Stomach smooth muscle (tissue), 2 donors: ENCODE results near the gene PLD4.
"Not testable (repeated sequence)": the region's sequence is repeated elsewhere in the genome, so short reads cannot be mapped to it uniquely, and the experiment has no call there.

ENCODE experiments used
- H3K27ac ChIP-seq: one replicate; pipeline ENCODE4 v1.7.0; 2013; ENCODE audit warnings: mild to moderate bottlenecking, low read length, inconsistent platforms
- H3K27me3 ChIP-seq, 2 donors: one replicate each; pipeline ENCODE4 v1.7.0; 2013; ENCODE audit warnings: low read length in 2 of 2; ENCODE audit not compliant: insufficient read depth in 2 of 2, control insufficient read depth in 1 of 2
- H3K36me3 ChIP-seq, 2 donors: one replicate each; pipeline ENCODE4 v1.7.0; 2013; ENCODE audit warnings: low read length in 2 of 2; ENCODE audit not compliant: control insufficient read depth in 2 of 2, insufficient read depth in 2 of 2
- H3K4me1 ChIP-seq: one replicate; pipeline ENCODE4 v1.7.0; 2013; ENCODE audit warnings: low read length; ENCODE audit not compliant: control insufficient read depth, insufficient read depth
- H3K4me3 ChIP-seq, 2 donors: one replicate each; pipeline ENCODE4 v1.7.0; 2013; ENCODE audit warnings: low read length in 2 of 2
- H3K9ac ChIP-seq, 2 donors: one replicate each; pipeline ENCODE4 v1.7.0; 2013; ENCODE audit warnings: low read length in 2 of 2, mild to moderate bottlenecking in 1 of 2
- H3K9me3 ChIP-seq, 2 donors: one replicate each; pipeline ENCODE4 v1.7.0; 2013; ENCODE audit warnings: low read length in 2 of 2; ENCODE audit not compliant: control insufficient read depth in 2 of 2
- donor health status: healthy.
- donor health status: Pancreatic carcinoma.

PLD4 gene

DNA sequence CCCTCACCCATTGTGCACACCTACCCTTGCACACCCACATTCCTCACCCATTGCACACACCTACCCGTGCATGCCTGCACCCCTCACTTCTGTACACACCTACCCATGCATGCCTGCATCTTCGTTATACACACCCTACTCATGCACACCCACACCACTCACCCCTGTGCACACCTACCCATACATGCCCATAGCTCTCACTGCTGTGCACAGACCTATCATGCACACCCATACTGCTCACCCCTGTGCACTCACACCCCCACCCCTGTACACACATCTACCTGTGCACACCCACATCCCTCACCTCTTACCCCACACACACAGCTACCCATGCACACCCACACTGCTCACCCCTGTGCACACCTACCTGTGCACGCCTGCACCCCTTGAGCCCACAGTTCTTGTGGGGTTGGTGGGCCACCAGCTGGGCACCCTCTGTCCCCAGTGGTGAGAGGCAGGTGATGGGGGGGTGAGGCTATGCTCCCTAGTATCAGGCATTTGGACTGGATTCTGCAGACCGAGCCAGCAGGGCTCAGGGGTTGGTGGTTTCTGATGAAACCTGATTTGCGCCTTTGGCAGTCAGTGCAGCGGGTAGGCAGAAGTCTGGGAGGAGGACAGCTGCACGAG is 44.0 kb upstream of the PLD4 start:
- H3K27me3 ChIP-seq: no peaks in the 10 kb centered on the region
- no peaks in the 10 kb centered on the region for H3K9me3 ChIP-seq
- H3K4me1 ChIP-seq: no peaks in the 10 kb centered on the region
- peaks cover 13 to 18% of the 10 kb centered on the region in 2 donors for H3K36me3 ChIP-seq
- no peak overlapping the region for H3K27ac ChIP-seq
- no peak overlapping the region for H3K4me3 ChIP-seq
- H3K9ac ChIP-seq: no peak overlapping the region

DNA sequence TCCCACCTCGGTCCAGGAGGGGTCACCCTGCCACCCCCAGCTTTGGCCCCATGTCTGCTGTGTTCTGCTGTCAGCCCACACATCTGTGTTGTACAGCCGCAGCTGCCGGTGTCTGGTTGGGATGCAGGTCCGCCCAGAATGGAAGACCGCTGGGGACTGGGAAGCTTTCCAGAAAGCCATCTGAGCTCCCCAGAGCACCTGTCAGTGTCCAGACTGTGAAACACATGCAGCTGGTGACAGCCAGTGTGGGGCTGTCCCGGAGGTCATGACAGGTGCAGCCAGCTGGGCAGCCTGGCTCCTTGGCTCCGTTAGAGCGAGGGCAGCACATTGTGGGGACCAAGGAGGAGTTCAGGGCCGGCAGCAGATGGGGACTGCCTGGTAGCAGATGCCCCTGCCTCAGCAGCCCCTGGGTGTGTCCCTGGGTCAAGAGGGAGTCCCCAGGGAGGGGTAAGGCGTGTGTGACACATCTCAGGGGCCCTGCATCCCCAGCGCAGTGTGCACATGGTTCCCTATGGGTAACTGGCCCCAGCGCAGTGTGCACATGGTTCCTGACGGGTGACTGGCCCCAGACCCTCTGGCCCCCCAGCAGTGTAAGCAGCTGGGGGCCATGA is 43.2 kb upstream of the PLD4 start:
- Histone ChIP-seq H3K9me3 (no peaks in the 10 kb centered on the region), H3K36me3 (peaks cover 13 to 19% of the 10 kb centered on the region in 2 donors), H3K4me1 (no peaks in the 10 kb centered on the region), H3K9ac (no peak overlapping the region), H3K27me3 (no peaks in the 10 kb centered on the region), H3K27ac (no peak overlapping the region), H3K4me3 (no peak overlapping the region)

DNA sequence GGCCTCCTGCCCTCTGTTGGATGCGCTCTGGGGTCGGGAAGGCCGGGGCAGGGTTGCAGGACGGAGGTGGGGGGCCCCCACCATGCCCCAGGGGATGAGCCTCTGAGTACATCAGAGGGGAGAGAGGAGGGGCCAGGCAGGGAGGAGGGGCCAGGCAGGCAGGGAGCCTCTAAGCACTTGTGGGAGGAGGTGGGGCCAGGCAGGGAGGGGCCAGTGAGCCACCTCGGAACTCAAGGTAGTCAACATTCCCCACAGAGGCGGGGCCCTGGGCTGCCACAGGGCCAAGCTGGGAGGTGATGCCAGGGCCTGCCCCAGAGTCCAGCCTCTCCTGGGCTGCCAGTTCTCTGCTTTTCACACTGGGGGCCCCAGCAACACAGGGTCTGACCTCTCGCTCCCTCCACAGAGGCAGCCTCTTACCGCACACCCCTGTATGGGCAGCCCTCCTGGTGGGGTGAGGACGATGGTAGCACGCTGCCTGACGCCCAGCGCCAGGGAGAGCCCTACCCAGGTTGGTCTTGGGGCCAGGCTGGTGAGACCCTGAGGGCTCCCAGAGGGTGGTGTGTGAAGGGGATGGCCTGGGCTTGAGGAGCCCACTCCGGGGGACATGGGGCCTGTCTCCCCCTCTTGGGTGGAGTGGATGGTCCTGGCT is 42.2 kb upstream of the PLD4 start:
- Histone ChIP-seq H3K4me1 (no peaks in the 10 kb centered on the region), H3K27ac (no peak overlapping the region), H3K36me3 (peaks cover 17 to 23% of the 10 kb centered on the region in 2 donors), H3K27me3 (no peaks in the 10 kb centered on the region), H3K4me3 (no peak overlapping the region), H3K9me3 (no peaks in the 10 kb centered on the region), H3K9ac (no peak overlapping the region)

DNA sequence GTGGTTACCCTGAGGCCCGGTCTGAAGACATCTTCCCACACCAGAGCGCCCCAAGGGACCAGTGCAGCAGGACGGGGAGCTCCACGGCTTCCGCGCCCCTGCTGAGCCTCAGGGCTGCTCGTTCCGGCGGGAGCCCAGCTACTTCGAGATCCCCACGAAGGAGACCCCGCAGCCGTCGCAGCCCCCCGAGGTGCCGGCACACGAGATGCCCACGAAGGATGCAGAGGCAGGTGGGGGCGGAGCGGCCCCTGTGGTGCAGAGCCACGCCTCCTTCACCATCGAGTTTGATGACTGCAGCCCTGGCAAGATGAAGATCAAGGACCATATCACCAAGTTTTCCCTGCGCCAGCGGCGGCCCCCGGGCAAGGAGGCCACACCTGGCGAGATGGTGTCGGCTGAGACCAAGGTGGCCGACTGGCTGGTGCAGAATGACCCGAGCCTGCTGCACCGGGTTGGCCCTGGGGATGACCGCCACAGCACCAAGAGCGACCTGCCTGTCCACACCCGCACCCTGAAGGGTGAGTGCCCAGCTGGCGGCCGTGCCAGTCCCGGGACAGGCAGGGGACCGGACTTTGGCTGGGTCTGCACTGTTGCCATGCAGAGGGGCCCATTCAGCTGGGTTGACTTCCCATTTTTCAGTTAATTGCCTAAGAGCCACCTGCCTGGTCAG is 41.6 kb upstream of the PLD4 start:
- no peak overlapping the region for H3K4me3 ChIP-seq
- no peaks in the 10 kb centered on the region for H3K27me3 ChIP-seq
- no peak overlapping the region for H3K9ac ChIP-seq
- no peaks in the 10 kb centered on the region for H3K4me1 ChIP-seq
- no peaks in the 10 kb centered on the region for H3K9me3 ChIP-seq
- no peak overlapping the region for H3K27ac ChIP-seq
- H3K36me3 ChIP-seq: peaks cover 16 to 25% of the 10 kb centered on the region in 2 donors

DNA sequence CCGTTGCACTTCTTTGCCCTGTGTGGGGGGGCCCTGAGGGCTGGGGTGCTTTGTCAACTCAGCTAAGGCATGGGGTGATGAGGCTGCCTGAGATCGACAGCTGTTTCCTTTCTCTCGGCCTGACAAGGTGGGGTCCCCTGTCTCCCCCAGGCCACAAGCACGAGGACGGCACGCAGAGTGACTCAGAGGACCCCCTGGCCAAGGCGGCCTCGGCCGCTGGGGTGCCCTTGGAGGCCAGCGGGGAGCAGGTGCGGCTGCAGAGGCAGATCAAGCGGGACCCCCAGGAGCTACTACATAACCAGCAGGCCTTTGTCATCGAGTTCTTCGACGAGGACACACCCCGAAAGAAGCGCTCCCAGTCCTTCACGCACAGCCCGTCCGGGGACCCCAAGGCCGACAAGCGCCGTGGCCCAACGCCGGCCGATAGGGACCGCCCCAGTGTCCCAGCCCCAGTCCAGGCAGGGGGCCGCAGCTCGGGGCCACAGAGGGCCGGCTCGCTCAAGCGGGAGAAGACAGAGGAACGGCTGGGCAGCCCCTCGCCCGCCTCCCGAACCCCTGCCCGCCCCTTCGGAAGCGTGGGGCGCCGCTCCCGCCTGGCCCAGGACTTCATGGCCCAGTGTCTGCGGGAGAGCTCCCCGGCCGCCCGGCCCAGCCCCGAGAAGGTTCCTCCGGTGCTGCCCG is 40.9 kb upstream of the PLD4 start:
- Histone ChIP-seq H3K9ac (no peak overlapping the region), H3K27me3 (no peaks in the 10 kb centered on the region), H3K4me3 (no peak overlapping the region), H3K36me3 (peaks cover 13 to 24% of the 10 kb centered on the region in 2 donors), H3K27ac (no peak overlapping the region), H3K9me3 (no peaks in the 10 kb centered on the region), H3K4me1 (no peaks in the 10 kb centered on the region)

GRCh38 chr14:104884381-104884780 is 40.3 kb upstream of the PLD4 start:
- not testable (repeated sequence) for H3K27me3 ChIP-seq, H3K9me3 ChIP-seq, H3K4me3 ChIP-seq, H3K4me1 ChIP-seq, H3K27ac ChIP-seq, H3K9ac ChIP-seq
- H3K36me3 ChIP-seq: peaks cover 13 to 24% of the 10 kb centered on the region in 2 donors

- Histone ChIP-seq H3K27ac (no peak overlapping the region), H3K9ac (no peak overlapping the region), H3K9me3 (no peaks in the 10 kb centered on the region), H3K4me1 (no peaks in the 10 kb centered on the region), H3K36me3 (peaks cover 10 to 21% of the 10 kb centered on the region in 2 donors), H3K27me3 (no peaks in the 10 kb centered on the region), H3K4me3 (no peak overlapping the region)
Measured at GRCh38 chr14:104885031-104885972, 39.4 kb upstream of the PLD4 start.

DNA sequence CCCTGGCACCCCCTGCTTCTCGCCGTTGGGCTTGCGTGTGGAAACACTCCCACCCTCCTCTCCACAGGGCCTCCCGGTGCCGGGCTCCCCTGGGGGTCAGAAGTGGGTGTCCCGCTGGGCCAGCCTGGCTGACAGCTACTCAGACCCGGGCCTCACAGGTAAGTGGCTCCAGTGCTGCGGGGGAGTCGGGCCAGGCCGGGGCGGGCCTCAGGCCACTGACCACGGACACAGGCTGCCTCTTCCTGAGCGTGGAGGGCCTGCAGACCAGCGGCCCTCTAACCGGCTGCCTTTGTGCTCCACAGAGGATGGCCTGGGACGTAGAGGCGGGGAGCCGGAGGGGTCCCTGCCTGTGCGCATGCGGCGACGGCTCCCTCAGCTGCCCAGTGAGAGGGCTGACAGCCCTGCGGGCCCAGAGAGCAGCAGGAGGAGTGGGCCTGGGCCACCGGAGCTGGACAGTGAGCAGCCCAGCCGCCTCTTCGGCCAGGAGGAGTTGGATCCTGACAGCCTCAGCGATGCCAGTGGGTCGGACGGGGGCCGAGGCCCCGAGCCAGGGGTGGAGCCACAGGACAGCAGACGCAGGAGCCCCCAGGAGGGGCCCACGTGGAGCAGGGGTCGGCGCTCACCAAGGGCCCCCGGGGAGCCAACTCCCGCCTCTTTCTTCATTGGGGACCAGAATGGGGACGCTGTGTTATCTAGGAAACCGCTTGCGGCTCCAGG is 38.5 kb upstream of the PLD4 start:
- peaks cover 4 to 15% of the 10 kb centered on the region in 2 donors for H3K36me3 ChIP-seq
- no peak overlapping the region for H3K9ac ChIP-seq
- H3K4me3 ChIP-seq: no peak overlapping the region
- no peak overlapping the region for H3K27ac ChIP-seq
- no peaks in the 10 kb centered on the region for H3K27me3 ChIP-seq
- no peaks in the 10 kb centered on the region for H3K4me1 ChIP-seq
- H3K9me3 ChIP-seq: no peaks in the 10 kb centered on the region

- H3K4me3 ChIP-seq: no peak overlapping the region
- no peak overlapping the region for H3K27ac ChIP-seq
- H3K9ac ChIP-seq: no peak overlapping the region
- H3K36me3 ChIP-seq: peaks cover 4 to 13% of the 10 kb centered on the region in 2 donors
- no peaks in the 10 kb centered on the region for H3K4me1 ChIP-seq
- H3K27me3 ChIP-seq: no peaks in the 10 kb centered on the region
- H3K9me3 ChIP-seq: no peaks in the 10 kb centered on the region
Measured at GRCh38 chr14:104886690-104887622, 37.7 kb upstream of the PLD4 start.
